Uterus (tissue), 2 donors: ENCODE data around the gene GH1.

ENCODE experiments used
- CTCF ChIP-seq, 4 experiments: fragments of 200-600 bp in 2 of 4; fragments of 450-650 bp in 2 of 4; sonication (generic) in 2 of 4; IDR thresholded peaks; one replicate each; pipeline ENCODE4 v1.5.1; 2016 to 2019; ENCODE audit warnings: antibody characterized with exemption in 4 of 4, mild to moderate bottlenecking in 2 of 4, moderate library complexity in 1 of 4
- POLR2A ChIP-seq, 2 donors: fragments of 450-650 bp; IDR thresholded peaks; one replicate each; pipeline ENCODE4 v1.6.1; 2016; ENCODE audit warnings: antibody characterized with exemption in 2 of 2, mild to moderate bottlenecking in 1 of 2, moderate library complexity in 1 of 2

DNA sequence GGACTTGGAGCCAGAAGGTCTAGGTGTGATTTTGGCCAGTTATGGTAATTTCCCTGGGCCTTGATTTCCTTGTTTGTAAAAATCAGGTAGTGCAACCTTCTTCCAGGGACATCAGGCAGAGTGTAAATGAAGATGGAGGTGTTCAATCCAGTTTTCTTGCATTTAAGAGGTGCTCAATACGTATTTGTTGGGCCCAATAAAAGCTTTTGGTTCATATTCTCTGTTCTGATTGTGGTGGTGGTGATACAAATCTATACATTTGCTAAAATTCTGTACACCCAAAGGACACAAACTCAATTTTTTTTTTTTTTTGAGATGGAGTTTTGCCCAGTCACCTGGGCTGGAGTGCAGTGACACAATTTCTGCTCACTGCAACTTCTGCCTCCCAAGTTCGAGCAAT is 7.5 kb upstream of the GH1 start:
- TF ChIP-seq CTCF (IDR thresholded peaks at IDR 0.05) (no peak), POLR2A (IDR thresholded peaks at IDR 0.05) (no peak)
